Measurements from ENCODE around the gene NLGN4X.
A peak's percentile ranks its signal among the peaks of the same experiment; 100 is the strongest.

NLGN4X gene

GRCh38 chrX:6149060-6149872 is 79.4 kb downstream of the NLGN4X start:
- no peak for DNase-seq

- DNase-seq, result no peak
These were observed 94.4 kb downstream of the NLGN4X start for GRCh38 chrX:6134255-6134654.

- no peak for DNase-seq
These were observed 95.7 kb downstream of the NLGN4X start for GRCh38 chrX:6132970-6133369.

GRCh38 chrX:6131287-6131686 is 97.4 kb downstream of the NLGN4X start:
- DNase-seq, result no peak

- no peak for DNase-seq
These were observed 99.5 kb downstream of the NLGN4X start for GRCh38 chrX:6129195-6129594.

- DNase-seq, result no peak
These were observed 108.3 kb downstream of the NLGN4X start for GRCh38 chrX:6120329-6120728.

- no peak for DNase-seq
These were observed 133.2 kb downstream of the NLGN4X start for GRCh38 chrX:6095469-6095868.

GRCh38 chrX:6074532-6074931 is 154.1 kb downstream of the NLGN4X start:
- DNase-seq, result no peak

- no peak for DNase-seq
These were observed 156.9 kb downstream of the NLGN4X start for GRCh38 chrX:6071731-6072130.

GRCh38 chrX:6067600-6067999 is 161.1 kb downstream of the NLGN4X start:
- no peak for DNase-seq

GRCh38 chrX:6053141-6053540 is 175.5 kb downstream of the NLGN4X start:
- DNase-seq, result no peak

- no peak for DNase-seq
These were observed 176.4 kb downstream of the NLGN4X start for GRCh38 chrX:6052111-6052745.

- DNase-seq, result no peak
These were observed 179.5 kb downstream of the NLGN4X start for GRCh38 chrX:6049132-6049531.

- DNase-seq, result no peak
These were observed 187.0 kb downstream of the NLGN4X start for GRCh38 chrX:6041630-6042029.

GRCh38 chrX:6029014-6029413 is 199.7 kb downstream of the NLGN4X start:
- no peak for DNase-seq

GRCh38 chrX:6026980-6027379 is 201.7 kb downstream of the NLGN4X start:
- no peak for DNase-seq

- DNase-seq, result no peak
These were observed 202.2 kb downstream of the NLGN4X start for GRCh38 chrX:6026429-6026828.

GRCh38 chrX:6024204-6024603 is 204.5 kb downstream of the NLGN4X start:
- no peak for DNase-seq

- peak; percentile 31 for DNase-seq
These were observed 207.2 kb downstream of the NLGN4X start for GRCh38 chrX:6021316-6022091.

GRCh38 chrX:6019076-6019475 is 209.6 kb downstream of the NLGN4X start:
- DNase-seq, result no peak

GRCh38 chrX:6015423-6015822 is 213.2 kb downstream of the NLGN4X start:
- DNase-seq, result no peak

- no peak for DNase-seq
These were observed 216.3 kb downstream of the NLGN4X start for GRCh38 chrX:6012357-6012756.

- no peak for DNase-seq
These were observed 222.8 kb downstream of the NLGN4X start for GRCh38 chrX:6005856-6006255.

GRCh38 chrX:6004529-6004928 is 224.1 kb downstream of the NLGN4X start:
- no peak for DNase-seq

Measured in activated CD4-positive, alpha-beta T cell treated with anti-CD3 and anti-CD28 coated beads, Interleukin-2, amount 50 U/mL, for 16 hours (primary cell).